ENCODE data around the gene QSER1.

GRCh38 chr11:32985600-32985999 is 93.0 kb downstream of the QSER1 start:
- TF ChIP-seq CTCF (conservative IDR thresholded peaks at IDR 0.05; ENCODE audit: low read depth in 2 of 2) (no peak), REST (IDR thresholded peaks at IDR 0.05; ENCODE audit: unreplicated experiment) (no peak), ETS1 (IDR thresholded peaks at IDR 0.05) (no peak), POLR2AphosphoS5 (IDR thresholded peaks at IDR 0.05; ENCODE audit: low read depth) (no peak), EZH2 (IDR thresholded peaks at IDR 0.05; ENCODE audit: low read depth, unreplicated experiment) (no peak), ZNF114 (CRISPR knock-in tag; IDR thresholded peaks at IDR 0.05) (no peak)

Data from GM23338 (cell line).